Keratinocyte (primary cell): ENCODE data around the gene FAM3B. TPM values are rescaled to one million over a fixed set of nuclear protein-coding genes. Genes with fewer than 3 reads are reported as not detected.

Experiments used
- DNase-seq: peaks from one replicate; pipeline ENCODE4 v3.0.0-alpha.2; 2011; ENCODE audit warnings: low read depth, missing footprints, low spot score
- FAIRE-seq: peaks from 2 replicates; lab custom pipeline; 2011; peaks lifted over from hg19 to GRCh38; lab: Jason Lieb, UNC
- H2AFZ ChIP-seq: 2 replicates; pipeline ENCODE4 v1.6.0; 2012; ENCODE audit warnings: low read length, control low read depth, inconsistent platforms; ENCODE audit not compliant: control insufficient read depth
- H3K27ac ChIP-seq: 2 replicates; pipeline ENCODE4 v1.5.1; 2011; ENCODE audit warnings: low read length; ENCODE audit not compliant: control insufficient read depth, insufficient read depth
- H3K27me3 ChIP-seq: 3 replicates; pipeline ENCODE4 v1.6.0; 2011; ENCODE audit warnings: low read length; ENCODE audit not compliant: control insufficient read depth, insufficient read depth; ENCODE audit errors: extremely low read depth
- H3K36me3 ChIP-seq, 2 experiments: 2 replicates in 1 of 2; 3 replicates in 1 of 2; pipeline ENCODE4 v1.5.1; 2011; ENCODE audit warnings: low read length in 2 of 2, mild to moderate bottlenecking in 1 of 2; ENCODE audit not compliant: control insufficient read depth in 2 of 2, insufficient read depth in 2 of 2; ENCODE audit errors: extremely low read depth in 1 of 2
- H3K4me1 ChIP-seq: 3 replicates; pipeline ENCODE4 v1.5.1; 2011; ENCODE audit warnings: low read length; ENCODE audit not compliant: control insufficient read depth, insufficient read depth; ENCODE audit errors: extremely low read depth
- H3K4me2 ChIP-seq: 3 replicates; pipeline ENCODE4 v1.6.0; 2011; ENCODE audit warnings: low read depth, low read length; ENCODE audit not compliant: control insufficient read depth, insufficient read depth; ENCODE audit errors: extremely low read depth
- H3K4me3 ChIP-seq, 3 experiments: fragments of 200-600 bp in 1 of 3; sonication (generic) in 1 of 3; 2 replicates in 2 of 3; 3 replicates in 1 of 3; pipeline ENCODE4 v1.5.1; 2011 to 2016; ENCODE audit warnings: low read length in 3 of 3, mild to moderate bottlenecking in 3 of 3, control low read depth in 2 of 3, inconsistent platforms in 1 of 3, low read depth in 1 of 3, mixed read lengths in 1 of 3, mixed run types in 1 of 3, moderate library complexity in 1 of 3; ENCODE audit not compliant: control insufficient read depth in 2 of 3, insufficient read depth in 2 of 3; ENCODE audit errors: extremely low read depth in 1 of 3
- H3K79me2 ChIP-seq: 2 replicates; pipeline ENCODE4 v1.6.0; 2012; ENCODE audit warnings: low read length; ENCODE audit not compliant: control insufficient read depth, insufficient read depth
- H3K9ac ChIP-seq: 3 replicates; pipeline ENCODE4 v1.6.0; 2011; ENCODE audit warnings: low read length; ENCODE audit not compliant: control insufficient read depth, insufficient read depth; ENCODE audit errors: extremely low read depth
- H3K9me1 ChIP-seq: 3 replicates; pipeline ENCODE4 v1.6.0; 2011; ENCODE audit warnings: low read length; ENCODE audit not compliant: control insufficient read depth, insufficient read depth; ENCODE audit errors: extremely low read depth
- H3K9me3 ChIP-seq: 2 replicates; pipeline ENCODE4 v1.5.1; 2012; ENCODE audit warnings: low read depth, low read length; ENCODE audit not compliant: control insufficient read depth
- H4K20me1 ChIP-seq: 3 replicates; pipeline ENCODE4 v1.6.0; 2011; ENCODE audit warnings: low read length; ENCODE audit not compliant: control insufficient read depth, insufficient read depth; ENCODE audit errors: extremely low read depth
- CTCF ChIP-seq, 3 experiments: IDR thresholded peaks in 1 of 3; conservative IDR thresholded peaks in 1 of 3; optimal IDR thresholded peaks in 1 of 3; 2 replicates in 2 of 3; 3 replicates in 1 of 3; pipeline versions ENCODE3 to v1.5.1; 2011; ENCODE audit warnings: low read length in 3 of 3, mild to moderate bottlenecking in 3 of 3, moderate library complexity in 2 of 3, control low read depth in 1 of 3, inconsistent platforms in 1 of 3; ENCODE audit not compliant: insufficient read depth in 2 of 3; ENCODE audit errors: extremely low read depth in 1 of 3
- EZH2 ChIP-seq: IDR thresholded peaks from one replicate; pipeline ENCODE4 v1.6.1; 2012; ENCODE audit warnings: inconsistent platforms, mild to moderate bottlenecking, low read length, moderate library complexity
- dilution Hi-C: fragments of 300-500 bp; cut with MboI; formaldehyde crosslinking; loops from one replicate; pipeline ENCODE4 v1.7.0; 2020; ENCODE audit warnings: low sequenced_read_pairs; ENCODE audit not compliant: extremely low pct_ligation_motif_present
- polyA plus RNA-seq, 5 experiments: library from polyadenylated mRNA; depleted of rRNA in 3 of 5; stranded (reverse) in 3 of 5; stranded (forward) in 1 of 5; unstranded in 1 of 5; fragments of >200 nt; gene quantifications; 1 replicate in 1 of 5; 2 replicates in 3 of 5; 3 replicates in 1 of 5; pipeline versions ENCODE4 v1.2.1 to v1.2.3, GENCODE V29; 2011 to 2012; ENCODE audit warnings: missing spikeins in 2 of 5, low read depth in 1 of 5, low replicate concordance in 1 of 5

FAM3B gene
- polyA plus RNA-seq, 1 donor (not counting 4 experiments of a cell fraction or from before 2014, with no cell fraction given) = not detected

DNA sequence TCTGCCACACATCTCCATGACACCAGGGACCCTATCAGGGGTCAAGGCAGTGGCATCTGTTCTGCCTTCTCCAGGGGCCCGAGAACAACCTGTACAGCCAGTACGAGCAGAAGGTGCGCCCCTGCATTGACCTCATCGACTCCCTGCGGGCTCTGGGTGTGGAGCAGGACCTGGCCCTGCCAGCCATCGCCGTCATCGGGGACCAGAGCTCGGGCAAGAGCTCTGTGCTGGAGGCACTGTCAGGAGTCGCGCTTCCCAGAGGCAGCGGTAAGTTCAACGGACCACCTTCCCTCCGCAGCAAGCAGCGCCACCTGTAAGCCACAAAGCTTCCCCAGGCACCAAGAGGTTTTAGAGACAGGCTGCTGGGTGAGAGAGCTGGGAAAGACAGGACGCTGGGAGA, 61.1 kb downstream of the FAM3B start:
- H3K9me1 ChIP-seq = no peaks in the 10 kb centered on the region
- H3K4me1 ChIP-seq = no peaks in the 10 kb centered on the region
- TF ChIP-seq EZH2 = no peak
- TF ChIP-seq CTCF (optimal IDR thresholded peaks at IDR 0.05 in 1 of 3, IDR thresholded peaks at IDR 0.05 in 1 of 3, conservative IDR thresholded peaks at IDR 0.05 in 1 of 3; ENCODE audit: extremely low read depth in 1 of 3, insufficient read depth in 2 of 3, low read length in 3 of 3) = no peak
- no peak overlapping the region for H3K4me2 ChIP-seq
- no peaks in the 10 kb centered on the region for H4K20me1 ChIP-seq
- no peak overlapping the region for H3K9ac ChIP-seq
- no peaks in the 10 kb centered on the region for H3K9me3 ChIP-seq
- H3K27ac ChIP-seq = no peak overlapping the region
- H3K79me2 ChIP-seq = no peaks in the 10 kb centered on the region
- H3K36me3 ChIP-seq = no peaks in the 10 kb centered on the region
- no peak for FAIRE-seq
- H3K27me3 ChIP-seq = peaks cover 21% of the 10 kb centered on the region
- DNase-seq = no peak
- H2AFZ ChIP-seq = no peak overlapping the region
- dilution Hi-C loops = no loop called here
- H3K4me3 ChIP-seq = no peak overlapping the region

DNA sequence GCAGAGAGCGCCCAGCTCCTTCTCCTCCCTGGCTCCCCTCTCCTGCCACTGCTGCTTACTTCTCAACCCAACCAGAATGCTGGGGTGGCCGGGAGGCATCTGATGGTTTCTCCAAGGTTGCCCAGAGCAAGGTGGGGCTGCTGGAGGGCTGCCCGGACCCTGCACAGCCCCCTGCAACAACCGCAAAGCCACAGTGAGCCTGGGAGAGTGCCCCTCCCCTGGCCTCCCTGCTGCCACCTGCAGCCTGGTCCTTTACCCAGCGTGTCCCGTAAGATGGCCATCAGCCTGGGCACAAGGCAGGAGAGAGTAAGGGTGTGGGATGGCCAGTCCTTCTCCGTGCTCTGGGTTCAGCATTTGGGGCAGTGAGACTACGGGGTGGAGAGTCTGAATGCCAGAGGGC, 62.2 kb downstream of the FAM3B start:
- H3K9me1 ChIP-seq = no peaks in the 10 kb centered on the region
- no peaks in the 10 kb centered on the region for H4K20me1 ChIP-seq
- no peaks in the 10 kb centered on the region for H3K79me2 ChIP-seq
- H2AFZ ChIP-seq = no peak overlapping the region
- no peak overlapping the region for H3K27ac ChIP-seq
- peaks cover 21% of the 10 kb centered on the region for H3K27me3 ChIP-seq
- DNase-seq (no peak), FAIRE-seq (no peak)
- no peak overlapping the region for H3K4me2 ChIP-seq
- no peak overlapping the region for H3K4me3 ChIP-seq
- dilution Hi-C loops = no loop called here
- no peak overlapping the region for H3K9ac ChIP-seq
- H3K36me3 ChIP-seq = no peaks in the 10 kb centered on the region
- H3K4me1 ChIP-seq = no peaks in the 10 kb centered on the region
- peak in 2 of 3 experiments; percentile 3 to 15 for TF ChIP-seq CTCF (optimal IDR thresholded peaks at IDR 0.05 in 1 of 3, IDR thresholded peaks at IDR 0.05 in 1 of 3, conservative IDR thresholded peaks at IDR 0.05 in 1 of 3; ENCODE audit: extremely low read depth in 1 of 3, insufficient read depth in 2 of 3, low read length in 3 of 3)
- TF ChIP-seq EZH2 = no peak
- no peaks in the 10 kb centered on the region for H3K9me3 ChIP-seq
